Activated naive CD4-positive, alpha-beta T cell treated with anti-CD3 and anti-CD28 coated beads for 36 hours (primary cell): ENCODE data around the gene ENPP3. TPM values are rescaled to one million over a fixed set of nuclear protein-coding genes. Genes with fewer than 3 reads are reported as not detected.

ENCODE experiments used
- microRNA-seq: library from miRNA; unstranded; fragments of <30 nt; microRNA quantifications from one replicate; pipeline ENCODE4 v1.2.0, GENCODE V29; 2022; ENCODE audit warnings: borderline microRNAs expressed, borderline replicate concordance
- total RNA-seq, 2 experiments: library from RNA; stranded (reverse); gene quantifications; one replicate each; pipeline ENCODE4 v1.2.3, GENCODE V29; 2021

Gene ENPP3
- total RNA-seq, 2 experiments from 2014 or later, result 0.96 to 1.2 TPM

Small RNA genes lying within 50 kb of the gene (microRNA-seq; reads per million reads assigned to microRNA genes)
- gene MIR548H5, result not detected

Other genes with a start within 250 kb of the ENPP3 start
- gene ARG1, start 64.1 kb upstream of the ENPP3 start, total RNA-seq, result not detected
- 10 to 100 TPM; 27.4 to 28.8 TPM for gene MED23, start 9.1 kb upstream of the ENPP3 start, total RNA-seq
- gene OR2A4, start 64.1 kb downstream of the ENPP3 start, total RNA-seq, result not detected
- gene CTAGE9, start 73.7 kb downstream of the ENPP3 start, total RNA-seq, result not detected
- gene ENPP1, start 170.7 kb downstream of the ENPP3 start, total RNA-seq, result under 1 TPM in 1 of 2 experiments, not detected in 1; 0.19 TPM